SK-N-MC (cell line): Measurements from ENCODE around the gene DGKQ.

Experiments used
- EZH2 ChIP-seq: fragments of 200-600 bp; sonication (generic); IDR thresholded peaks from one replicate; pipeline ENCODE4 v1.6.1; 2017; ENCODE audit warnings: antibody characterized with exemption
- FOXP2 ChIP-seq: optimal IDR thresholded peaks from 2 replicates; pipeline ENCODE3; 2011; ENCODE audit warnings: mild to moderate bottlenecking, moderate library complexity; ENCODE audit not compliant: insufficient read depth; ENCODE audit errors: extremely low read length, control extremely low read depth
- POLR2AphosphoS5 ChIP-seq: IDR thresholded peaks from 2 replicates; pipeline ENCODE4 v1.6.1; 2012; ENCODE audit warnings: mild to moderate bottlenecking, low read depth, low read length, borderline replicate concordance

- TF ChIP-seq EZH2 (no peak), POLR2AphosphoS5 (no peak), FOXP2 (no peak)
Measured at GRCh38 chr4:1011666-1012033, 38.3 kb upstream of the DGKQ start.
